GDM1 (cell line): Measurements from ENCODE around the gene ZCCHC8.
"Not testable (repeated sequence)": the region's sequence is repeated elsewhere in the genome, so short reads cannot be mapped to it uniquely, and the experiment has no call there.

ENCODE experiments used
- DNase-seq: peaks from one replicate; lab custom pipeline; 2025; lab: John Stamatoyannopoulos, UW

ZCCHC8 gene

DNA sequence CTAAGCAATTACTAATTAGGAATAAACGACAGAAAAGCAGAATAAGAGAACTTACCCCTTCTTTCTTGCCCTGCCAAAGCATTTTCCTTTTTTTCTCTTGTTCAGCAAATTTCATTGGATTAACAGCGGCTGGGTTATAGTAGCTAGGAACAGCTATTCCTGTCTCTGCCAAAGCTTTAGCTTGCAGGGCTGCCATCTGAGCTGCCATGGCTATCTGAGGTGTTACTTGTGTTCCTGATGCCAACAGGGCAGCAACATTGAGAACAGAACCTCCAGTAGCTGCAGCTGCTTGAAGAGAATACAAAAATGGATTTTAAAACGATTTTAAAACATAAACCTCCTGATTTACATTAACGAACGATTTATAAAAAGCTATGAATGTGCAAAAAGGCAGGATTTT lies 7.4 kb upstream of the ZCCHC8 start:
- DNase-seq: no peak

GRCh38 chr12:122506393-122506938 lies 5.7 kb upstream of the ZCCHC8 start:
- DNase-seq: no peak

DNA sequence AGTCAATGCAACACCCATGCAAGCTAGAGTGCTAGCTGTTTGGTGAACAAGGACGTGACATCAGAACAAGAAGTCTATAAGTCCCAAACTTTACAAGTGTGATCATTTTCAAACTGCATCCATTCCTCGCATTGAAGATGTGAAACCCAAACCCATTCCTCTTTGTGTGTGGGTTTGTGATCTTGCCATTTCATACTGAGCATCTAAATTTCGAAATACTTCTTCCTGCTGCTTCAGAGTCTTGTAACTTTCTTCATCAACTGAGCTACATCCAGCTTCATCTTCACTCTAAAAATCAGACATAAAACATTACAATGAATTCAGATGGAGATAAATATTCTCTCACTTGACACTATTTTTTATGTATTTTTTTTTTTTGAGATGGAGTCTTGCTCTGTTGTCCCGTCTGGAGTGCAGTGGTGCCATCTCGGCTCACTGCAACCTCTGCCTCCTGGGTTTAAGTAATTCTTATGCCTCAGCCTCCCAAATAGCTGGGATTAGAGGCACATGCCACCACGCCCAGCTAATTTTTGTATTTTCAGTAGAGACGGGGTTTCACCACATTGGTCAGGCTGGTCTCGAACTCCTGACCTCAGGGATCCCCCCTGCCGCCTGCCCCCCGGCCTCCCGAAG lies 4.8 kb upstream of the ZCCHC8 start:
- no peak for DNase-seq

DNA sequence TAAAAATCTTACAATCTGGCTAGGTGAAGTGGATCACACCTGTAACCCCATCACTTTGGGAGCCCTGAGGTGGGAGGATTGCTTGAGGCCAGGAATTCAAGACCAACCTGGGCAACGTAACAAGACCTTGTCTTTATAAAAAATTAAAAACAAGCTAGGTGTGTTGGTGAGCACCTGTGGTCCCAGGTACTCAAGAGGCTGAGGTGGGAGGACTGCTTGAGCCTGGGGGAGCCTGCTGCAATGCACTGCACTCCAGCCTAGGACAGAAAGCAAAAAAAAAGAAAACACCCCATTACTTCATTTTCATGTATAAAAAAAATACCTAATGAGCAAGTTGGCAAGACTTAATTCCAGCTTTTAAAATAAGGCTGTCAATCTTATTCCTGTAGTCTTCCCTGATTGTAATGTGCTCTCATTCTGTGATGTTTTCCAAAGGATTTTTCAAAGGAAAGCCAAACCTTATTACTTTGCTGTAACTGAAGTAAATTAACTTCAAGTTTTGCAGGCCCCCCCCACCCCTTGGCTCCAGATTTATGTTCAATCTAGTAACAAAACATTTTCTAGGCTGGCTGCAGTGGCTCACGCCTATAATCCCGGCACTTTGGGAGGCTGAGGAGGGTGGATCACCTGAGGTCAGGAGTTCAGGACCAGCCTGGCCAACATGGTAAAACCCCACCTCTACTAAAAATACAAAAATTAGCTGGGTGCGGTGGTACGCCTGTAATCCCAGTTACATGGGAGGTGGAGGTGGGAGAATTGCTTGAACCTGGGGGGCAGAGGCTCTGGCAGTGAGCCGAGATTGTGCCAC lies 3.3 kb upstream of the ZCCHC8 start:
- no peak for DNase-seq

DNA sequence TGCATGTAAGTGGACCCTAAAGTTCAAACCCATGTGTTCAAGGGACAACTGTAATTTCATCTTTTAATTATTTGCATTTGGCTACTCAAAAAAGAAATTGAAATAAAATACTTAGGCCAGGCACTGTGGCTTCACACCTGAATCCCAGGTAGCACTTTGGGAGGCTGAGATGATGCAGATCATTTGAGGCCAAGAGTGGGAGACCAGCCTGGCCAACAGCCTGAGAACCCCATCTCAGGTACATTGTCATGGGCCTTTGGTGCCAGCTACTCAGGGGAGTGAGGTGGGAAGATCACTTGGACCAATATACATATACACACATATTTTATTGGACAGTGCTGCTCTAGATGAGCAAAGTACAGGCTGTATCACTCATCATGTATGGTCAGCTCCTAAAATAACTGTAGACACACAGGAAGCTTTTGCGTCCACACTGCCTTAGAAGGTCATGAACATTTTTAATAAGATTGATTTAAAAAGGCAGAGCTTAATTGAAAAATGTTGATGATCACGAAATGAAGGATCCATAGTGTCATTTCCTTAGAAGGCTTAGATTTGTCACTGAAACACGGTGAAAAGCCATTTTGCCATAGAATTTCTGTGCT lies 2.5 kb upstream of the ZCCHC8 start:
- DNase-seq: no peak

- no peak for DNase-seq
These were observed 807 bp upstream of the ZCCHC8 start for GRCh38 chr12:122501489-122501989.

DNA sequence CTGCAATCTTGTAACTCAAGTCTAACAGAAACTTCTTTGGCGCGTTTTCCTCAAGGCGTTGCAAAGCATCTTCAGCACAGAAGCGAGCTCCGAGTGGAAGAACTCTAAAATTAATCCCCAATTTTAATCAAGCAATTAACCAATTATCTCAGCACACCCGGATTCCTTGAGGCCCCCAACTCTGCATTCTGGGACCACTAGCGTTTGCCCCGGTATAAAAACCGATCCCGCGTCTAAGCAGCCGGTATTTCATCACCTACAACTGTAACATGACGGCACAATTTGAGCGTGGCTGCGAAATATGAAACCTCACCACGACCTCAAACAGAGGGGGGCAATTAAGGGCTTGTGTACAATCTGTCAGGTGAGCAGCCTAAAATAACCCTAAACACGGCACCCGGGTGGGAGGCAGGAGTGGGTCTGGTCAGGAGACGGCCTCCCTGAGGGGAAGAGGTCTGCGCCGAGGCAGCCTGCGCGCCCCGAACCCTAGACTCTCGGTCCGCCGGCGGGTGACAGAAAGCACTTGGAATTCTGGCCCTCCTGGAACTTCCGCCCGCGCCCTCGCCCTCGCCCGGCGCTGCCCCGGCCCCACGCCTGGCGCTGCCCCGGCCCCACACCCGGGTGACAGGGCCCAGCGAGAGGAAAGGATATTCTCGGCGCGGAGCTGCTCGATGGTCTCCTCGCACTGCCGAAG lies 594 bp downstream of the ZCCHC8 start:
- DNase-seq: peak; percentile 26

DNA sequence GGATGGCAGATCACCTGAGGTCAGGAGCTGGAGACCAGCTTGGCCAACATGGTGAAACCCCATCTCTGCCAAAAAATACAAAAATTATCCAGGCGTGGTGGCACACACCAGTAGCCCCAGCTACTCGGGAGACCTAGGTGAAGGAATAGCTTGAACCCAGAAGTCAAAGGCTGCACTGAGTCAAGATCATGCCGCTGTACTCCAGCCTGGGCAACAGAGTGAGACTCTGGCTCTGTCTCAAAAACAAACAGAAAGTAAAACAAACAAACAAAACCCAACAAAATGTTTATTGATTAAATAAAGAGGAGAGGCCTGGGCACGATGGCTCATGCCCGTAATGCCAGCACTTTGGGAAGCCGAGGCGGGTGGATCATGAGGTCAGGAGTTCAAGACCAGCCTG lies 5.5 kb downstream of the ZCCHC8 start:
- no peak for DNase-seq

- DNase-seq: not testable (repeated sequence)
These were observed 7.5 kb downstream of the ZCCHC8 start for GRCh38 chr12:122493222-122493621.

GRCh38 chr12:122491991-122492390 lies 8.7 kb downstream of the ZCCHC8 start:
- DNase-seq: no peak

GRCh38 chr12:122489038-122489437 lies 11.7 kb downstream of the ZCCHC8 start:
- no peak for DNase-seq

GRCh38 chr12:122487807-122488206 lies 12.9 kb downstream of the ZCCHC8 start:
- DNase-seq: not testable (repeated sequence)

- DNase-seq: no peak
These were observed 13.8 kb downstream of the ZCCHC8 start for GRCh38 chr12:122486805-122487426.

GRCh38 chr12:122486360-122486759 lies 14.4 kb downstream of the ZCCHC8 start:
- DNase-seq: not testable (repeated sequence)

DNA sequence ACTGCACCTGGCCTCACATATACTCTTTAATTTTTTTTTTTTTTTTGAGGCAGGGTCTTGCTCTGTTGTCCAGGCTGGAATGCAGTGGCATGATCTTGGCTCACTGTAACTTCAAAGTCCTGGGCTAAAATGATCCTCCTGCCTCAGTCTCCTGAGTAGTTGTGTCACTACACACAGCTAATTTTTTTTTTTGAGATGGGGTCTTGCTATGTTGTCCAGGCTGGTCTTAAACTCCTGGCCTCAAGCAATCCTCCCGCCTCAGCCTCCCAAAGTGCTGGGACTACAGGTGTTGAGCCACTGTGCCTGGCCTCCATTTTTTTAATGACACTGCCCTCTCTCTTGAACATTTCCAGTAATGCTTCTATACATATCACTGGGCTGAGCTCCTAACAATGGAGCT lies 16.3 kb downstream of the ZCCHC8 start:
- DNase-seq: not testable (repeated sequence)

GRCh38 chr12:122483969-122484368 lies 16.8 kb downstream of the ZCCHC8 start:
- no peak for DNase-seq

- DNase-seq: no peak
These were observed 18.9 kb downstream of the ZCCHC8 start for GRCh38 chr12:122481861-122482260.

GRCh38 chr12:122480753-122481152 lies 20.0 kb downstream of the ZCCHC8 start:
- no peak for DNase-seq

DNA sequence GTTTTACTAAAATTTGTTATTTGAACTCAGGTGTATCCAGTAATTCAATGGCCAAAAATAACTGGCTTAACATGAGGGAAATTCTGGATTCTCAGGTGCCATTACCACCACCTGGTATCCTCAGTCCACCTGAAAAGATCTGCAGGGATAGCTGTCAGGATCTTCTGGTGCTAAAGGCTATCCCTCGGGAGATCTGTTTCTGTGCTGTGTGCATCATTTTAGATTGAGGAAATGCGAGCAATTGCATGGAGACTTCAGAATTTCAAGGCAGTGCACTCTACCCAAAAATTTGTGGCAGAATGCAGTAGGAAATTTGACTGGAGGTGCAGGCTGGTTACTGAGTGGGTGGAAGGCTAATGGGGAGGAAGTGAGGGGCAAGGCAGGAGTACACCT lies 26.4 kb downstream of the ZCCHC8 start:
- no peak for DNase-seq

- no peak for DNase-seq
These were observed 27.0 kb downstream of the ZCCHC8 start for GRCh38 chr12:122473543-122474323.
